Fibroblast of lung (primary cell): ENCODE results near the gene CSNK2B.

Experiments used
- CTCF ChIP-seq, 2 donors: IDR thresholded peaks in 1 of 2; conservative IDR thresholded peaks in 1 of 2; 1 replicate in 1 of 2; 2 replicates in 1 of 2; pipeline ENCODE4 v1.5.1; 2011 to 2012; ENCODE audit warnings: low read length in 2 of 2, control low read depth in 1 of 2, inconsistent platforms in 1 of 2, low read depth in 1 of 2, mild to moderate bottlenecking in 1 of 2
- EZH2 ChIP-seq: IDR thresholded peaks from 2 replicates; pipeline ENCODE4 v1.5.1; 2012; ENCODE audit warnings: low read length, control low read depth, mild to moderate bottlenecking; ENCODE audit errors: missing control alignments

DNA sequence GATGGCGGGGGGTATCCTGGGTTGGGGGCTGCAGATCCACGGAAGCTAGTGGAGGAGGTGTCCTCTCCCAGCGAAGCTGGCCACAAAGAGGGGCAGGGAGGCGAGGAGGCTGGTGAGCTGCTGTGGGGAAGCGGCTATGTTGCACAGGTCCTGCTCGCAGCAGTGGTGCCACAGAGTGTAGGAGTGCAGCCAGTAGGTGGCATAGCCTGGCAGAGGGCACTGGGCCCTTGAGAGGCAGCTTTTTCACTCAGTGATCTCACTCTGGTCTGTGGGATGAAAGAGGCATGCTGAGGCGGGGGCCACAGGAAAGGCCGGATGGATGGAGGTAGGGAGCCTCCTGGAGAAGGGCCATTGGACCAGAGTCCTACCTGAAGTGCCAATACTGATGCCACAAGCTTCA lies 46.4 kb downstream of the CSNK2B start:
- TF ChIP-seq CTCF (conservative IDR thresholded peaks at IDR 0.05 in 1 of 2, IDR thresholded peaks at IDR 0.05 in 1 of 2; ENCODE audit: low read depth in 1 of 2, low read length in 2 of 2) (no peak), EZH2 (no peak)
